IPS-NIHi7 (cell line): ENCODE data around the gene RLF.

ENCODE experiments used
- DNase-seq: peaks from one replicate; pipeline ENCODE4 v3.0.0; 2012; ENCODE audit warnings: mixed read lengths; ENCODE audit errors: extremely low spot score

Gene RLF

GRCh38 chr1:40272653-40273213, 111.5 kb downstream of the RLF start:
- no peak for DNase-seq

GRCh38 chr1:40273547-40274166, 112.5 kb downstream of the RLF start:
- DNase-seq, result no peak

- DNase-seq, result no peak
Observed at GRCh38 chr1:40274331-40274730, 113.1 kb downstream of the RLF start.

GRCh38 chr1:40276122-40276521, 114.9 kb downstream of the RLF start:
- DNase-seq, result no peak

GRCh38 chr1:40281853-40282252, 120.7 kb downstream of the RLF start:
- DNase-seq, result no peak
